SK-N-SH treated with all-trans-retinoic acid at 6 μM for 48 hours (cell line): ENCODE data around the gene NBAS.

Experiments
- ARNTL ChIP-seq: fragments of 450-650 bp; formaldehyde crosslinking; IDR thresholded peaks from 2 replicates; pipeline ENCODE4 v1.5.0; 2020; ENCODE audit warnings: low read depth, mild to moderate bottlenecking, moderate library complexity, borderline replicate concordance
- ZFP30 ChIP-seq: fragments of 450-650 bp; formaldehyde crosslinking; IDR thresholded peaks from 2 replicates; pipeline ENCODE4 v1.5.0; 2022; ENCODE audit warnings: mild to moderate bottlenecking, moderate library complexity
- ZNF70 ChIP-seq: fragments of 450-650 bp; formaldehyde crosslinking; IDR thresholded peaks from 2 replicates; pipeline ENCODE4 v1.5.0; 2020; ENCODE audit warnings: mild to moderate bottlenecking, moderate library complexity
- TF ChIP-seq, protein P1 (sequence below): fragments of 250-450 bp; sonication (Bioruptor Pico); IDR thresholded peaks from 2 replicates; pipeline ENCODE4 v1.8.0; 2021; ENCODE audit warnings: low read depth, mild to moderate bottlenecking, moderate library complexity, borderline replicate concordance
- TF ChIP-seq, protein P2 (sequence below): fragments of 250-450 bp; sonication (Bioruptor Pico); IDR thresholded peaks from 2 replicates; pipeline ENCODE4 v1.8.0; 2020; ENCODE audit warnings: mild to moderate bottlenecking, moderate library complexity, borderline replicate concordance

DNA sequence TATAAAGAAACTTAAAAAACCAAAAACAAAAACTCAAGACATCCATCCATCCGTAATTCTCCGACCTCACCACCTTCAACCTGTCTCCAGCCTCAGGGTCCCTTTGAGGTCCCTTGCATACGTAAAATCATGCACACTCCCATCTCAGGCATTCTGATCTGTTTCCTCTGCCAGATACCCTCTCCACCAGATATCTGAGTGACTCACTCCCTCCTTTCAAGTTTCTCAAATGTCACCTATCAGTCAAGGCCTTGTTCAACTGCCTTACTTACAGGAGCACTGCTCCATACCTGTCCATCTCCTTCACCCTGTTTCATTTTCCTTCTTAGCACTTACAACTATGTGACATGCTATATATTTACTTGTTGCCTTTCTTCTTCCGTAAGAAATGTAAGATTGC is 369.3 kb downstream of the NBAS start:
- TF ChIP-seq, protein P1, sequence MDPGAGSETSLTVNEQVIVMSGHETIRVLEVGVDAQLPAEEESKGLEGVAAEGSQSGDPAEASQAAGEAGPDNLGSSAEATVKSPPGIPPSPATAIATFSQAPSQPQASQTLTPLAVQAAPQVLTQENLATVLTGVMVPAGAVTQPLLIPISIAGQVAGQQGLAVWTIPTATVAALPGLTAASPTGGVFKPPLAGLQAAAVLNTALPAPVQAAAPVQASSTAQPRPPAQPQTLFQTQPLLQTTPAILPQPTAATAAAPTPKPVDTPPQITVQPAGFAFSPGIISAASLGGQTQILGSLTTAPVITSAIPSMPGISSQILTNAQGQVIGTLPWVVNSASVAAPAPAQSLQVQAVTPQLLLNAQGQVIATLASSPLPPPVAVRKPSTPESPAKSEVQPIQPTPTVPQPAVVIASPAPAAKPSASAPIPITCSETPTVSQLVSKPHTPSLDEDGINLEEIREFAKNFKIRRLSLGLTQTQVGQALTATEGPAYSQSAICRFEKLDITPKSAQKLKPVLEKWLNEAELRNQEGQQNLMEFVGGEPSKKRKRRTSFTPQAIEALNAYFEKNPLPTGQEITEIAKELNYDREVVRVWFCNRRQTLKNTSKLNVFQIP, result no peak
- TF ChIP-seq ZNF70 (CRISPR knock-in tag) (no peak), ARNTL (CRISPR knock-in tag) (no peak), ZFP30 (CRISPR knock-in tag) (no peak)
- TF ChIP-seq, protein P2, sequence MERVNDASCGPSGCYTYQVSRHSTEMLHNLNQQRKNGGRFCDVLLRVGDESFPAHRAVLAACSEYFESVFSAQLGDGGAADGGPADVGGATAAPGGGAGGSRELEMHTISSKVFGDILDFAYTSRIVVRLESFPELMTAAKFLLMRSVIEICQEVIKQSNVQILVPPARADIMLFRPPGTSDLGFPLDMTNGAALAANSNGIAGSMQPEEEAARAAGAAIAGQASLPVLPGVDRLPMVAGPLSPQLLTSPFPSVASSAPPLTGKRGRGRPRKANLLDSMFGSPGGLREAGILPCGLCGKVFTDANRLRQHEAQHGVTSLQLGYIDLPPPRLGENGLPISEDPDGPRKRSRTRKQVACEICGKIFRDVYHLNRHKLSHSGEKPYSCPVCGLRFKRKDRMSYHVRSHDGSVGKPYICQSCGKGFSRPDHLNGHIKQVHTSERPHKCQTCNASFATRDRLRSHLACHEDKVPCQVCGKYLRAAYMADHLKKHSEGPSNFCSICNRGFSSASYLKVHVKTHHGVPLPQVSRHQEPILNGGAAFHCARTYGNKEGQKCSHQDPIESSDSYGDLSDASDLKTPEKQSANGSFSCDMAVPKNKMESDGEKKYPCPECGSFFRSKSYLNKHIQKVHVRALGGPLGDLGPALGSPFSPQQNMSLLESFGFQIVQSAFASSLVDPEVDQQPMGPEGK (CRISPR knock-in tag), result no peak
